ENCODE results near the gene SULT1C2. TPM values are rescaled to one million over a fixed set of nuclear protein-coding genes. Genes with fewer than 3 reads are reported as not detected.
"Not testable (repeated sequence)": the region's sequence is repeated elsewhere in the genome, so short reads cannot be mapped to it uniquely, and the experiment has no call there.

SULT1C2 gene
- total and polyA plus RNA-seq, 4 donors, result 1.7 to 2.8 TPM; not detected in 2

- Histone ChIP-seq H3K4me1 (ENCODE audit: control insufficient read depth in 1 of 2, insufficient read depth in 2 of 2, low read length in 2 of 2) (no peaks in the 10 kb centered on the region), H3K4me3 (ENCODE audit: low read length in 2 of 2) (no peak overlapping the region), H3K36me3 (ENCODE audit: control insufficient read depth in 1 of 2, insufficient read depth in 2 of 2, low read length in 1 of 2) (no peaks in the 10 kb centered on the region), H3K9me3 (ENCODE audit: control insufficient read depth, low read length) (no peaks in the 10 kb centered on the region), H3K27ac (ENCODE audit: low read depth in 1 of 2, low read length in 2 of 2) (no peak overlapping the region), H3K27me3 (ENCODE audit: control insufficient read depth in 1 of 2, insufficient read depth in 2 of 2, low read length in 1 of 2) (no peaks in the 10 kb centered on the region)
- intact Hi-C loops (cut with DNase I), result no loop called here
- 83 to 88% methylated on average over 5 of the region's 5 CpGs for WGBS, 2 donors
- no peak for DNase-seq
- ATAC-seq (ENCODE audit: low FRiP score), result no peak
These were observed 9.2 kb upstream of the SULT1C2 start for GRCh38 chr2:108279468-108279867.

GRCh38 chr2:108280466-108280865 lies 8.2 kb upstream of the SULT1C2 start:
- H3K27ac ChIP-seq (ENCODE audit: low read depth in 1 of 2, low read length in 2 of 2), result no peak overlapping the region

GRCh38 chr2:108284566-108284965 lies 4.1 kb upstream of the SULT1C2 start:
- H3K27ac ChIP-seq (ENCODE audit: low read depth in 1 of 2, low read length in 2 of 2); DNase-seq; H3K36me3 ChIP-seq (ENCODE audit: control insufficient read depth in 1 of 2, insufficient read depth in 2 of 2, low read length in 1 of 2); H3K4me1 ChIP-seq (ENCODE audit: control insufficient read depth in 1 of 2, insufficient read depth in 2 of 2, low read length in 2 of 2); intact Hi-C loops (cut with DNase I); H3K9me3 ChIP-seq (ENCODE audit: control insufficient read depth, low read length); ATAC-seq (ENCODE audit: low FRiP score); H3K4me3 ChIP-seq (ENCODE audit: low read length in 2 of 2); H3K27me3 ChIP-seq (ENCODE audit: control insufficient read depth in 1 of 2, insufficient read depth in 2 of 2, low read length in 1 of 2): not testable (repeated sequence)
- WGBS, 2 donors, result 91 to 92% methylated on average over 7 of the region's 7 CpGs

More at GRCh38 chr2:108280466-108280865, 8.2 kb upstream of the SULT1C2 start:
- H3K4me3 ChIP-seq (ENCODE audit: low read length in 2 of 2), result no peak overlapping the region
- no peaks in the 10 kb centered on the region for H3K9me3 ChIP-seq (ENCODE audit: control insufficient read depth, low read length)
- no peak for DNase-seq
- intact Hi-C loops (cut with DNase I), result no loop called here
- no peaks in the 10 kb centered on the region for H3K4me1 ChIP-seq (ENCODE audit: control insufficient read depth in 1 of 2, insufficient read depth in 2 of 2, low read length in 2 of 2)
- no peaks in the 10 kb centered on the region for H3K36me3 ChIP-seq (ENCODE audit: control insufficient read depth in 1 of 2, insufficient read depth in 2 of 2, low read length in 1 of 2)
- no peaks in the 10 kb centered on the region for H3K27me3 ChIP-seq (ENCODE audit: control insufficient read depth in 1 of 2, insufficient read depth in 2 of 2, low read length in 1 of 2)
- no peak for ATAC-seq (ENCODE audit: low FRiP score)
- WGBS, 2 donors, result 55 to 62% methylated on average over 3 of the region's 3 CpGs

GRCh38 chr2:108285616-108286015 lies 3.1 kb upstream of the SULT1C2 start:
- ATAC-seq (ENCODE audit: low FRiP score), result no peak
- Histone ChIP-seq H3K27ac (ENCODE audit: low read depth in 1 of 2, low read length in 2 of 2) (no peak overlapping the region), H3K9me3 (ENCODE audit: control insufficient read depth, low read length) (no peaks in the 10 kb centered on the region), H3K27me3 (ENCODE audit: control insufficient read depth in 1 of 2, insufficient read depth in 2 of 2, low read length in 1 of 2) (no peaks in the 10 kb centered on the region), H3K36me3 (ENCODE audit: control insufficient read depth in 1 of 2, insufficient read depth in 2 of 2, low read length in 1 of 2) (no peaks in the 10 kb centered on the region), H3K4me1 (ENCODE audit: control insufficient read depth in 1 of 2, insufficient read depth in 2 of 2, low read length in 2 of 2) (no peaks in the 10 kb centered on the region), H3K4me3 (ENCODE audit: low read length in 2 of 2) (no peak overlapping the region)
- WGBS, 2 donors, result 94 to 96% methylated on average over 5 of the region's 5 CpGs
- intact Hi-C loops (cut with DNase I), result no loop called here
- no peak for DNase-seq

DNA sequence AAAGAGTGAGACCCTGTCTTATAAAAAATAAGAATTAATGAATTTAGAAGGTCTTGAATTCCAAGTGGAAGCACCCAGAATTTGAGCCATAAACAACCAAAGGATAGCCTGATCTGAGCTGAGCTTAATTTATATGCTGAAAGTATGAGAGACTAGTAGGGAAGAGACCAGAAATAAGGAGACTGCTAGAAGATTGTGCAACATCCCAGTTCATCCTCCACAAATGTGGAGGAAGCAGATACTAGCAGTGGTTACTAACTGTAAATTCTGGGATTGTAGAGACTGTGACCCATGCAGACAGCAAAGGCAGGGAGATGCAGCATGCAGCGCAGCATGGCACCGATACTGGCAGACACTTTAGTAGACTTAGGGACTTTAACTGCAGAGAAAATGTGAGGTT lies 1.5 kb upstream of the SULT1C2 start:
- ATAC-seq (ENCODE audit: low FRiP score) (no peak), DNase-seq (no peak)
- H3K9me3 ChIP-seq (ENCODE audit: control insufficient read depth, low read length), result peaks cover 2% of the 10 kb centered on the region
- no peak overlapping the region for H3K4me3 ChIP-seq (ENCODE audit: low read length in 2 of 2)
- 91 to 97% methylated on average over 2 of the region's 2 CpGs for WGBS, 2 donors
- no peaks in the 10 kb centered on the region for H3K4me1 ChIP-seq (ENCODE audit: control insufficient read depth in 1 of 2, insufficient read depth in 2 of 2, low read length in 2 of 2)
- H3K27me3 ChIP-seq (ENCODE audit: control insufficient read depth in 1 of 2, insufficient read depth in 2 of 2, low read length in 1 of 2), result no peaks in the 10 kb centered on the region
- H3K36me3 ChIP-seq (ENCODE audit: control insufficient read depth in 1 of 2, insufficient read depth in 2 of 2, low read length in 1 of 2), result no peaks in the 10 kb centered on the region
- intact Hi-C loops (cut with DNase I), result no loop called here
- H3K27ac ChIP-seq (ENCODE audit: low read depth in 1 of 2, low read length in 2 of 2), result no peak overlapping the region

GRCh38 chr2:108293850-108294249 lies 5.2 kb downstream of the SULT1C2 start:
- Histone ChIP-seq H3K4me3 (ENCODE audit: low read length in 2 of 2) (no peak overlapping the region), H3K27me3 (ENCODE audit: control insufficient read depth in 1 of 2, insufficient read depth in 2 of 2, low read length in 1 of 2) (no peaks in the 10 kb centered on the region), H3K4me1 (ENCODE audit: control insufficient read depth in 1 of 2, insufficient read depth in 2 of 2, low read length in 2 of 2) (no peaks in the 10 kb centered on the region), H3K36me3 (ENCODE audit: control insufficient read depth in 1 of 2, insufficient read depth in 2 of 2, low read length in 1 of 2) (no peaks in the 10 kb centered on the region), H3K27ac (ENCODE audit: low read depth in 1 of 2, low read length in 2 of 2) (no peak overlapping the region), H3K9me3 (ENCODE audit: control insufficient read depth, low read length) (peaks cover 2% of the 10 kb centered on the region)
- intact Hi-C loops (cut with DNase I), result no loop called here
- WGBS, 2 donors, result 80 to 81% methylated on average over 4 of the region's 4 CpGs
- no peak for ATAC-seq (ENCODE audit: low FRiP score)
- no peak for DNase-seq

DNA sequence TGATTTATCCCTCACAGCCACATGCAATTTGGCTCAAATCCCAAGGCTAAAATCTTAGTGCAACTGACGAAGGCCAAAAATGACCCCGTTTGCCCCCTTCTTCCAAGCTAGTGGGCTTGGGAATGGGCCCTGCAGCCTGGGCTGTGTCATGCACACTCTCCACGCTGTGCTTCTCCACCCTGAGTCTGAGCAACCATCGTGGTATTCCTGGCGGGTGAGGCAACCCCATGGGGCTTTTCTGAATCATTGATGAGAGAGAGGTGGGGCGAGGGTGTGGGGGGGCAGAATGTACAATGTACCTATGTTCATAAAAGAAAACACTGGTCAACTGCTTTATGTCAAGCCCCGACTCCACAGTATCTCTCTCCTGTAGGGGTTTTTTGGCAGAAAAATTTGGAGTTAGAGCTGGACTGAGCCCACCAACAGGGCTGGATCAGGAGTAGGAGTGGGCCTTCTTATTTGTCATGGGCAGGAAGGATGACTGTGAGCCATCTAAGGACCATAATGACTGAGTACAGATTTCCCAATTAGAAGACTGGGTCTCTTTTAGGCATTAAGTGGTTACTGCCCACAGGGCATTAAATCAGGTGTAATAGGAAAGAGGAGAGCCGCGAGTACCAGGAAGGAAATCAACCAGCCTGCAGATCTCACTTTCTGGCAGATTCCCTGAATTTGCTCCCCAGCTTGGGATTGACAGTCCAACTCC lies 8.9 kb downstream of the SULT1C2 start:
- H3K36me3 ChIP-seq (ENCODE audit: control insufficient read depth in 1 of 2, insufficient read depth in 2 of 2, low read length in 1 of 2), result no peaks in the 10 kb centered on the region
- no peak for ATAC-seq (ENCODE audit: low FRiP score)
- no peak overlapping the region for H3K4me3 ChIP-seq (ENCODE audit: low read length in 2 of 2)
- intact Hi-C loops (cut with DNase I), result no loop called here
- no peaks in the 10 kb centered on the region for H3K9me3 ChIP-seq (ENCODE audit: control insufficient read depth, low read length)
- no peak overlapping the region for H3K27ac ChIP-seq (ENCODE audit: low read depth in 1 of 2, low read length in 2 of 2)
- H3K4me1 ChIP-seq (ENCODE audit: control insufficient read depth in 1 of 2, insufficient read depth in 2 of 2, low read length in 2 of 2), result no peaks in the 10 kb centered on the region
- H3K27me3 ChIP-seq (ENCODE audit: control insufficient read depth in 1 of 2, insufficient read depth in 2 of 2, low read length in 1 of 2), result no peaks in the 10 kb centered on the region
- 77 to 81% methylated on average over 9 of the region's 9 CpGs for WGBS, 2 donors
- DNase-seq, result no peak

DNA sequence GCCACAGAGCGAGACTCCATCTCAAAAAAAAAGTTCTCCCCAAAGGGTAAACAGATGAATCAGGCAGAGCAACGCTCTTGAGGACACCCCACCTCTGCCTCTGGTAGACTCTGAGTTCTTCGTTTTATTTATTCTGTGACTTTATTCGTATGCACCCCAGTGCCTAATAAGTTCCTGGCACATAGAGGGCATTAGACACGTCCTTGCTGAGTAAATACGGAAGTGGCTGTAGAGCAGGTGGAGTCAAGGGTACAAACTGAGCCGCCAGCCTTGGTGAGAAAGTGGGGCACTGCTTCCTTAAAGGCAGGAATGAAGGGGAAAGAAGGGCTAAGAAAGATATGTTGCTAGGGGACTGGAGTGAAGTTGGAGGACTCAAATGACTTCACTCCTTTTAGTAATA lies 12.9 kb downstream of the SULT1C2 start:
- Histone ChIP-seq H3K36me3 (ENCODE audit: control insufficient read depth in 1 of 2, insufficient read depth in 2 of 2, low read length in 1 of 2) (no peaks in the 10 kb centered on the region), H3K4me1 (ENCODE audit: control insufficient read depth in 1 of 2, insufficient read depth in 2 of 2, low read length in 2 of 2) (no peaks in the 10 kb centered on the region), H3K9me3 (ENCODE audit: control insufficient read depth, low read length) (no peaks in the 10 kb centered on the region), H3K27me3 (ENCODE audit: control insufficient read depth in 1 of 2, insufficient read depth in 2 of 2, low read length in 1 of 2) (no peaks in the 10 kb centered on the region), H3K27ac (ENCODE audit: low read depth in 1 of 2, low read length in 2 of 2) (no peak overlapping the region), H3K4me3 (ENCODE audit: low read length in 2 of 2) (no peak overlapping the region)
- intact Hi-C loops (cut with DNase I), result no loop called here
- 83 to 90% methylated on average over 7 of the region's 7 CpGs for WGBS, 2 donors
- no peak for ATAC-seq (ENCODE audit: low FRiP score)
- DNase-seq, result no peak

GRCh38 chr2:108304975-108305374 lies 16.3 kb downstream of the SULT1C2 start:
- Histone ChIP-seq H3K27me3 (ENCODE audit: control insufficient read depth in 1 of 2, insufficient read depth in 2 of 2, low read length in 1 of 2) (no peaks in the 10 kb centered on the region), H3K4me1 (ENCODE audit: control insufficient read depth in 1 of 2, insufficient read depth in 2 of 2, low read length in 2 of 2) (no peaks in the 10 kb centered on the region), H3K36me3 (ENCODE audit: control insufficient read depth in 1 of 2, insufficient read depth in 2 of 2, low read length in 1 of 2) (no peaks in the 10 kb centered on the region), H3K9me3 (ENCODE audit: control insufficient read depth, low read length) (no peaks in the 10 kb centered on the region), H3K27ac (ENCODE audit: low read depth in 1 of 2, low read length in 2 of 2) (no peak overlapping the region), H3K4me3 (ENCODE audit: low read length in 2 of 2) (no peak overlapping the region)
- intact Hi-C loops (cut with DNase I), result no loop called here
- ATAC-seq (ENCODE audit: low FRiP score) (no peak), DNase-seq (no peak)
- WGBS, 2 donors, result 73 to 80% methylated on average over 2 of the region's 2 CpGs

Measured in aorta (tissue), 5 donors.